K562 (cell line): ENCODE measurements around the gene VILL. TPM values are rescaled to one million over a fixed set of nuclear protein-coding genes. Genes with fewer than 3 reads are reported as not detected.

Source experiments
- ATAC-seq: fragments of 200-7000 bp; cut with Tn5 transposase; 3 replicates; pipeline ENCODE4 v1.9.1; 2020; ENCODE audit warnings: moderate library complexity
- BruUV-seq: library from RNA; stranded (reverse); fragments of 400-500 nt; replicated peaks from 2 replicates; lab custom pipeline; 2021; lab: Mats Ljungman, UMichigan
- CTCF ChIA-PET: fragments of 300-600 bp; formaldehyde crosslinking; extraction: SDS; loops from one replicate; lab custom pipeline; 2021; ENCODE audit warnings: low intra/inter-chr PET ratio; lab: Yijun Ruan, JAX
- POLR2A ChIA-PET: fragments of 300-600, 350-650 bp; sonication (Branson Sonifier 250); formaldehyde crosslinking; extraction: SDS; loops from one replicate; lab custom pipeline; 2021; ENCODE audit warnings: antibody characterized with exemption, inconsistent platforms; lab: Yijun Ruan, JAX
- DNase-seq, 4 experiments: peaks; one replicate each; pipeline versions ENCODE4 v3.0.0 to v3.0.0-alpha.2; 2011 to 2018; ENCODE audit warnings: low spot score in 3 of 4, mixed read lengths in 3 of 4; ENCODE audit errors: extremely low read depth in 1 of 4
- FAIRE-seq: peaks from 2 replicates; lab custom pipeline; 2011; peaks lifted over from hg19 to GRCh38; lab: Jason Lieb, UNC
- H2AFZ ChIP-seq: 2 replicates; pipeline ENCODE4 v1.6.0; 2011; ENCODE audit warnings: low read depth, low read length, control low read depth, inconsistent platforms
- H3K27ac ChIP-seq: fragments of 200-600 bp; 3 replicates; pipeline ENCODE4 v1.8.0; 2011; ENCODE audit warnings: low read depth, mild to moderate bottlenecking, control low read depth, inconsistent platforms, low read length, moderate library complexity, mixed read lengths; ENCODE audit errors: extremely low read depth
- H3K27me3 ChIP-seq, 2 experiments: fragments of 300-600 bp in 1 of 2; 2 replicates in 1 of 2; 3 replicates in 1 of 2; pipeline versions ENCODE4 v1.6.0 to v1.8.0; 2011; ENCODE audit warnings: inconsistent platforms in 2 of 2, low read length in 2 of 2, mild to moderate bottlenecking in 1 of 2, mixed read lengths in 1 of 2, moderate library complexity in 1 of 2; ENCODE audit not compliant: control insufficient read depth in 2 of 2, insufficient read depth in 2 of 2
- H3K36me3 ChIP-seq: fragments of 300-600 bp; 3 replicates; pipeline ENCODE4 v1.8.0; 2011; ENCODE audit warnings: mild to moderate bottlenecking, low read length, inconsistent platforms; ENCODE audit not compliant: control insufficient read depth, insufficient read depth
- H3K4me1 ChIP-seq, 2 experiments: fragments of 200-600 bp in 1 of 2; replicated peaks in 1 of 2; 2 replicates in 1 of 2; 3 replicates in 1 of 2; pipeline versions ENCODE4 v1.5.1 to v1.8.0; 2011; ENCODE audit warnings: inconsistent platforms in 2 of 2, low read length in 2 of 2, mild to moderate bottlenecking in 1 of 2, mixed read lengths in 1 of 2, moderate library complexity in 1 of 2; ENCODE audit not compliant: control insufficient read depth in 2 of 2, insufficient read depth in 2 of 2
- H3K4me2 ChIP-seq: 2 replicates; pipeline ENCODE4 v1.6.1; 2011; ENCODE audit warnings: low read length, control low read depth, inconsistent platforms, mixed read lengths; ENCODE audit not compliant: insufficient read depth
- H3K4me3 ChIP-seq: fragments of 200-600 bp; sonication (generic), shearing (Covaris generic); 2 replicates; pipeline ENCODE4 v1.5.1; 2016; ENCODE audit warnings: control low read depth, inconsistent platforms
- H3K79me2 ChIP-seq: fragments of 200-600 bp; 3 replicates; pipeline ENCODE4 v1.8.0; 2011; ENCODE audit warnings: low read length, inconsistent platforms; ENCODE audit not compliant: control insufficient read depth, insufficient read depth
- H3K9ac ChIP-seq, 2 experiments: 2 replicates each; pipeline versions ENCODE4 v1.6.0 to v1.6.1; 2011; ENCODE audit warnings: low read depth in 2 of 2, low read length in 2 of 2, control low read depth in 1 of 2, inconsistent platforms in 1 of 2, mild to moderate bottlenecking in 1 of 2, mixed read lengths in 1 of 2; ENCODE audit not compliant: insufficient read depth in 1 of 2
- H3K9me1 ChIP-seq: one replicate; pipeline ENCODE4 v1.6.0; 2011; ENCODE audit warnings: inconsistent platforms, mild to moderate bottlenecking, low read length, moderate library complexity; ENCODE audit not compliant: control insufficient read depth, insufficient read depth
- H3K9me3 ChIP-seq: replicated peaks from 2 replicates; pipeline ENCODE4 v1.5.1; 2011; ENCODE audit warnings: low read depth, low read length, inconsistent platforms; ENCODE audit not compliant: control insufficient read depth, insufficient read depth
- H4K20me1 ChIP-seq: replicated peaks from 2 replicates; pipeline ENCODE4 v1.6.1; 2011; ENCODE audit warnings: low read length, inconsistent platforms, mixed read lengths; ENCODE audit not compliant: control insufficient read depth, insufficient read depth
- ARID1B ChIP-seq: fragments of 450-650 bp; IDR thresholded peaks from 2 replicates; pipeline ENCODE4 v1.6.1; 2016; ENCODE audit warnings: antibody characterized with exemption, mild to moderate bottlenecking, inconsistent platforms
- HNRNPH1 ChIP-seq: fragments of 200-400 bp; formaldehyde crosslinking; optimal IDR thresholded peaks from 2 replicates; pipeline ENCODE3; 2017; ENCODE audit warnings: low read depth, mild to moderate bottlenecking, low read length, moderate library complexity
- MEF2A ChIP-seq: IDR thresholded peaks from 2 replicates; pipeline ENCODE4 v1.6.1; 2011; ENCODE audit warnings: low read depth, mild to moderate bottlenecking, low read length, moderate library complexity; ENCODE audit not compliant: control insufficient read depth
- NFE2 ChIP-seq: IDR thresholded peaks from 2 replicates; pipeline ENCODE4 v1.6.1; 2014; ENCODE audit warnings: antibody characterized with exemption, low read depth
- POLR2A ChIP-seq: fragments of 450-650 bp; conservative IDR thresholded peaks from 2 replicates; pipeline ENCODE4 v1.6.1; 2016
- PTRF ChIP-seq: fragments of 450-650 bp; IDR thresholded peaks from 2 replicates; pipeline ENCODE4 v1.6.1; 2016; ENCODE audit warnings: mild to moderate bottlenecking, missing genetic modification characterization, missing compliant biosample characterization
- RB1 ChIP-seq: fragments of 450-650 bp; IDR thresholded peaks from 2 replicates; pipeline ENCODE4 v1.6.1; 2017; ENCODE audit warnings: low read depth, mild to moderate bottlenecking
- RBM22 ChIP-seq: fragments of 200-400 bp; formaldehyde crosslinking; IDR thresholded peaks from 2 replicates; pipeline ENCODE4 v1.6.1; 2018; ENCODE audit warnings: low read length, low read depth; ENCODE audit not compliant: poor library complexity, severe bottlenecking
- SFPQ ChIP-seq: fragments of 200-400 bp; formaldehyde crosslinking; IDR thresholded peaks from 2 replicates; pipeline ENCODE4 v1.6.1; 2017; ENCODE audit warnings: mild to moderate bottlenecking, low read depth, low read length, moderate library complexity
- ZKSCAN8 ChIP-seq: fragments of 200-800 bp; sonication (Bioruptor generic); IDR thresholded peaks from 2 replicates; pipeline ENCODE4 v1.6.1; 2016; ENCODE audit warnings: missing genetic modification characterization, missing compliant biosample characterization
- ZNF253 ChIP-seq: fragments of 250-450 bp; sonication (Bioruptor Pico); conservative IDR thresholded peaks from 2 replicates; pipeline ENCODE4 v1.6.1; 2021; ENCODE audit warnings: mild to moderate bottlenecking
- ZNF696 ChIP-seq: fragments of 250-450 bp; sonication (Bioruptor Pico); conservative IDR thresholded peaks from 2 replicates; pipeline ENCODE4 v1.4.0; 2020; ENCODE audit warnings: mild to moderate bottlenecking, moderate library complexity
- WGBS: fragments of 100-300 bp; shearing (Covaris generic); methylation state at CpG from one replicate; pipeline ENCODE4 v1.1.6; 2016; ENCODE audit warnings: low coverage, mixed read lengths; ENCODE audit not compliant: insufficient coverage; ENCODE audit errors: missing lambda C conversion rate; 5-methylcytosine and 5-hydroxymethylcytosine counted together
- in situ Hi-C: fragments of 300-500 bp; cut with MboI; formaldehyde crosslinking; loops from 4 replicates; pipeline ENCODE4 v1.15.0; 2018; ENCODE audit warnings: inconsistent platforms, mixed read lengths
- intact Hi-C: fragments of 100-400 bp; cut with micrococcal nuclease; formaldehyde crosslinking; loops from 2 replicates; pipeline ENCODE4 v1.14.2; 2022
- polyA plus RNA-seq, 8 experiments: library from polyadenylated mRNA; depleted of rRNA in 4 of 8; stranded (reverse) in 5 of 8; unstranded in 3 of 8; fragments of >200 nt; fragmentation: Nextera tagmentation in 2 of 8; fragmentation: Illumina TruSeq in 1 of 8; extraction: Ambion mirVana in 2 of 8; extraction: Trizol in 1 of 8; gene quantifications; 2 replicates each; pipeline versions ENCODE4 v1.2.1 to v1.2.3, GENCODE V29; 2011 to 2014; ENCODE audit warnings: inconsistent platforms in 1 of 8, missing spikeins in 1 of 8
- total RNA-seq, 7 experiments: library from RNA; depleted of rRNA in 6 of 7; stranded (reverse); fragments of >200 nt in 6 of 7; fragmentation: Illumina TruSeq in 2 of 7; extraction: Trizol in 2 of 7; gene quantifications; 2 replicates each; pipeline versions ENCODE4 v1.2.1 to v1.2.3, GENCODE V29; 2011 to 2021; ENCODE audit warnings: low replicate concordance in 1 of 7
- TF ChIP-seq, protein P1 (sequence below), 3 experiments: fragments of 200-800 bp in 1 of 3; sonication (Bioruptor generic) in 1 of 3; sonication (generic) in 1 of 3; formaldehyde crosslinking in 1 of 3; IDR thresholded peaks; 2 replicates each; pipeline versions ENCODE4 v1.6.1 to v1.8.0; 2016 to 2022; ENCODE audit warnings: mild to moderate bottlenecking in 2 of 3, missing compliant biosample characterization in 2 of 3, missing genetic modification characterization in 2 of 3, missing genetic modification reagents in 1 of 3

The VILL gene
- total and polyA plus RNA-seq, 9 of the 15 experiments (the other 6 are each of a cell fraction or from before 2014, with no cell fraction given), result 0.11 to 16.0 (median 8.8) TPM

DNA sequence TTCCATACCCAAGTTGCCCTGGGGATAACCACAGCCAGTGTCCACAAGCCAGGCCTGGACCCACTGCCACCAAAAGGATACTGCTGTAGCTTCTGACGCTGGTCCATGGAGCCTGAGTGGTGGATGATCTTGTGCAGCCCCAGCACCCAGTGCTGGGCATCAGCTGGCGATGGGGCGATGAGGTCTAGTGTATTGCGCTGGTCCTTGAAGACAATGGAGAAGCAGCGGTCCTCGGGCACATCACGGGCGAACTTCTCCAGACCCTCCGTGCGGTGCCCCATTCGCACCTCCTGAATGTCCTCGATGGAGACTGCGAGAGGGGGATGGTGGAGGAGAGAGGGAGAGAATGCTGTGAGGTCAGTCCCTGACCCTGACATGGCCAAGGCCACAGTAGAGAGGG is 25.8 kb downstream of the VILL start (continued):
- no peak for TF ChIP-seq SFPQ
- no peak for TF ChIP-seq NFE2
- no peak for TF ChIP-seq HNRNPH1

GRCh38 chr3:38016847-38017444 is 26.4 kb downstream of the VILL start:
- POLR2A ChIA-PET, result interaction anchor here (1.0 to 1.5 kb wide), 3 partner anchors 12 to 28 kb away, joined by 3 read pairs; no protein-coding TSS in a partner anchor
- peak; percentile 5; the same call in 2 of the 3 replicates for ATAC-seq
- Histone ChIP-seq H3K4me2 (peak overlapping the region; percentile 95), H3K79me2 (peaks cover 69% of the 10 kb centered on the region), H3K9me3 (no peaks in the 10 kb centered on the region), H3K9ac (peak overlapping the region; percentile 80 to 96), H3K9me1 (peaks cover 6% of the 10 kb centered on the region), H2AFZ (no peak overlapping the region), H3K27ac (peak overlapping the region; percentile 79; the same call in 2 of the 3 replicates), H3K4me3 (peak overlapping the region; percentile 50), H3K27me3 (no peaks in the 10 kb centered on the region), H3K4me1 (peaks cover 50 to 57% of the 10 kb centered on the region in 2 experiments), H3K36me3 (peaks cover 57% of the 10 kb centered on the region), H4K20me1 (peaks cover 3% of the 10 kb centered on the region; the same call in 1 of the 2 replicates)
- CTCF ChIA-PET, result no interaction called here
- in situ Hi-C loops, result no loop called here
- TF ChIP-seq PTRF (no peak), RB1 (no peak), POLR2A (0 out of 2 replicates have a peak, but pooled peaks have one; percentile 21), ZNF696 (CRISPR knock-in tag) (no peak), ZKSCAN8 (no peak), ZNF253 (no peak), ARID1B (peak; percentile 16; the same call in 1 of the 2 replicates), MEF2A (no peak), RBM22 (no peak)
- TF ChIP-seq, protein P1, sequence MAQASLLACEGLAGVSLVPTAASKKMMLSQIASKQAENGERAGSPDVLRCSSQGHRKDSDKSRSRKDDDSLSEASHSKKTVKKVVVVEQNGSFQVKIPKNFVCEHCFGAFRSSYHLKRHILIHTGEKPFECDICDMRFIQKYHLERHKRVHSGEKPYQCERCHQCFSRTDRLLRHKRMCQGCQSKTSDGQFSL (CRISPR knock-in tag; IDR thresholded peaks at IDR 0.05), result peak; percentile 71; the same call in 1 of the 2 replicates
- TF ChIP-seq, protein P1 (tag; IDR thresholded peaks at IDR 0.05), result no peak
- FAIRE-seq, result no peak
- WGBS, result 46% methylated on average over 6 of the region's 6 CpGs
- DNase-seq, result peak in 1 of 4 experiments; percentile 30
- intact Hi-C loops, result no loop called here
- no TSS peak for BruUV-seq
